Caco-2 (cell line): ENCODE results near the gene ANKFY1. TPM values are rescaled to one million over a fixed set of nuclear protein-coding genes. Genes with fewer than 3 reads are reported as not detected.

Experiments
- BruUV-seq: library from RNA; stranded (reverse); fragments of 400-500 nt; replicated peaks from 2 replicates; lab custom pipeline; 2021; lab: Mats Ljungman, UMichigan
- CTCF ChIA-PET: fragments of 300-600 bp; sonication (Branson Sonifier 250); formaldehyde crosslinking; loops from one replicate; lab custom pipeline; 2022; ENCODE audit warnings: antibody characterized with exemption; lab: Charles Lee
- POLR2A ChIA-PET: fragments of 300-600 bp; sonication (Branson Sonifier 250); formaldehyde crosslinking; loops from one replicate; lab custom pipeline; 2022; ENCODE audit warnings: antibody characterized with exemption; lab: Charles Lee
- DNase-seq, 2 experiments: peaks; one replicate each; pipeline versions ENCODE4 v3.0.0 to v3.0.0-alpha.2; 2020 to 2022
- H3K27me3 ChIP-seq: replicated peaks from 2 replicates; pipeline ENCODE4 v1.6.0; 2011; ENCODE audit warnings: low read length; ENCODE audit not compliant: control insufficient read depth, insufficient read depth
- H3K36me3 ChIP-seq: 2 replicates; pipeline ENCODE4 v1.5.1; 2011; ENCODE audit warnings: low read length; ENCODE audit not compliant: control insufficient read depth, insufficient read depth
- H3K4me1 ChIP-seq: fragments of 250-450 bp; sonication (Bioruptor Pico); 2 replicates; pipeline ENCODE4 v1.5.1; 2020; ENCODE audit warnings: mild to moderate bottlenecking
- H3K4me3 ChIP-seq: 2 replicates; pipeline ENCODE4 v1.5.1; 2011; ENCODE audit warnings: low read depth, mild to moderate bottlenecking, control low read depth, low read length
- H3K9me3 ChIP-seq: fragments of 250-450 bp; sonication (Bioruptor Pico); 2 replicates; pipeline ENCODE4 v1.5.1; 2020; ENCODE audit warnings: mild to moderate bottlenecking, moderate library complexity
- H3K27ac Mint-ChIP-seq: one replicate; pipeline ENCODE4 v1.8.0; 2022; ENCODE audit warnings: mixed read lengths; ENCODE audit not compliant: unreplicated experiment
- H3K27me3 Mint-ChIP-seq: one replicate; pipeline ENCODE4 v1.8.0; 2022; ENCODE audit warnings: mixed read lengths; ENCODE audit not compliant: insufficient read depth, unreplicated experiment
- H3K36me3 Mint-ChIP-seq: one replicate; pipeline ENCODE4 v1.8.0; 2022; ENCODE audit warnings: mild to moderate bottlenecking, mixed read lengths; ENCODE audit not compliant: insufficient read depth, unreplicated experiment
- H3K4me1 Mint-ChIP-seq: one replicate; pipeline ENCODE4 v1.8.0; 2022; ENCODE audit warnings: low read depth, mixed read lengths; ENCODE audit not compliant: unreplicated experiment
- H3K4me3 Mint-ChIP-seq: one replicate; pipeline ENCODE4 v1.8.0; 2022; ENCODE audit warnings: mild to moderate bottlenecking, moderate library complexity, mixed read lengths; ENCODE audit not compliant: unreplicated experiment
- H3K9me3 Mint-ChIP-seq: one replicate; pipeline ENCODE4 v1.8.0; 2022; ENCODE audit warnings: mixed read lengths; ENCODE audit not compliant: unreplicated experiment
- intact Hi-C: fragments of 100-400 bp; cut with micrococcal nuclease; formaldehyde crosslinking; loops from one replicate; pipeline ENCODE4 v1.10.0; 2022; ENCODE audit not compliant: unreplicated experiment
- total RNA-seq: library from RNA; stranded (reverse); gene quantifications from 2 replicates; pipeline ENCODE4 v1.2.3, GENCODE V29; 2022
- TF ChIP-seq, protein P1 (sequence below), 2 experiments: fragments of 200-600 bp in 1 of 2; IDR thresholded peaks; 1 replicate in 1 of 2; 2 replicates in 1 of 2; pipeline versions ENCODE4 v1.5.1 to v1.8.0; 2011 to 2022; ENCODE audit warnings: antibody characterized with exemption in 1 of 2, control low read depth in 1 of 2, inconsistent platforms in 1 of 2, low read depth in 1 of 2, low read length in 1 of 2, mild to moderate bottlenecking in 1 of 2, moderate library complexity in 1 of 2; ENCODE audit not compliant: insufficient read depth in 1 of 2, severe bottlenecking in 1 of 2, unreplicated experiment in 1 of 2

ANKFY1 gene
- total RNA-seq, 1 experiment from 2014 or later = 25.0 TPM

DNA sequence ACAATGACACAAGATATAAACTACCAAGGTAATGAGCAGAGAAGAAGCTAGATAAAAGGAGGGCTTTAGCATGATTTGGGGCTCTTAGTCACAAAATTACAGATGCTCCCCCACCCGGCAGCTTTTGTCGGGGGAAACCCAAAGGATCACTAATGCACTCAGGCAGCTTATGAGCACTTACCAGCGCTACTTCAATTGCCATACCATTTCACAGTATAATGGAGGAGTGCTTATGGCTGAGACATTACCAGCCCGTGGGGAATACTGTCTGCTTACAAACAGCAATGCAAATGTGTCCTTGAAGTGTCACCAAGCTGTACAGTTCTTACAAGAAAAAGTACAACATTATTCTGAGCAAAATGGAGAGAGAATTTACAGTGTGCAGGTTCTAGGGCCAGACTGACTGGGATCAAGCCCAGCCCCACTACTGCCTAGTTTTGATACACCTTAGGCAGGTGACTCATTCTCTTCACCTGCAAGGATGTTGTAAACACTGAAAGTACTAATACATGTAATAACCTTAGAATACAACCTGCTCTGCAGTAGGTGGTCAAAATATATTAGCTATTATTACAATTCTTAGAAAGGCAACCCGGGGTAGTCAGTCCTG is 16.3 kb downstream of the ANKFY1 start:
- no peak overlapping the region for H3K4me3 ChIP-seq
- peaks cover 29% of the 10 kb centered on the region for H3K4me1 Mint-ChIP-seq
- ChIA-PET POLR2A (no interaction called here), CTCF (interaction anchor here (0.9 to 2.0 kb wide), 3 partner anchors 18 to 48 kb away, joined by 3 to 6 read pairs (median 5); no protein-coding TSS in a partner anchor)
- BruUV-seq = TSS peak; percentile 59
- no peaks in the 10 kb centered on the region for H3K36me3 ChIP-seq
- peak overlapping the region; percentile 92 for H3K27ac Mint-ChIP-seq
- peaks cover 11% of the 10 kb centered on the region for H3K36me3 Mint-ChIP-seq
- peak overlapping the region; percentile 64 for H3K4me3 Mint-ChIP-seq
- H3K9me3 Mint-ChIP-seq = no peaks in the 10 kb centered on the region
- H3K27me3 Mint-ChIP-seq = no peaks in the 10 kb centered on the region
- no peaks in the 10 kb centered on the region for H3K27me3 ChIP-seq
- peaks cover 30% of the 10 kb centered on the region for H3K4me1 ChIP-seq
- H3K9me3 ChIP-seq = no peaks in the 10 kb centered on the region
- TF ChIP-seq, protein P1, sequence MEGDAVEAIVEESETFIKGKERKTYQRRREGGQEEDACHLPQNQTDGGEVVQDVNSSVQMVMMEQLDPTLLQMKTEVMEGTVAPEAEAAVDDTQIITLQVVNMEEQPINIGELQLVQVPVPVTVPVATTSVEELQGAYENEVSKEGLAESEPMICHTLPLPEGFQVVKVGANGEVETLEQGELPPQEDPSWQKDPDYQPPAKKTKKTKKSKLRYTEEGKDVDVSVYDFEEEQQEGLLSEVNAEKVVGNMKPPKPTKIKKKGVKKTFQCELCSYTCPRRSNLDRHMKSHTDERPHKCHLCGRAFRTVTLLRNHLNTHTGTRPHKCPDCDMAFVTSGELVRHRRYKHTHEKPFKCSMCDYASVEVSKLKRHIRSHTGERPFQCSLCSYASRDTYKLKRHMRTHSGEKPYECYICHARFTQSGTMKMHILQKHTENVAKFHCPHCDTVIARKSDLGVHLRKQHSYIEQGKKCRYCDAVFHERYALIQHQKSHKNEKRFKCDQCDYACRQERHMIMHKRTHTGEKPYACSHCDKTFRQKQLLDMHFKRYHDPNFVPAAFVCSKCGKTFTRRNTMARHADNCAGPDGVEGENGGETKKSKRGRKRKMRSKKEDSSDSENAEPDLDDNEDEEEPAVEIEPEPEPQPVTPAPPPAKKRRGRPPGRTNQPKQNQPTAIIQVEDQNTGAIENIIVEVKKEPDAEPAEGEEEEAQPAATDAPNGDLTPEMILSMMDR (IDR thresholded peaks at IDR 0.05; ENCODE audit: insufficient read depth in 1 of 2, low read depth in 1 of 2, low read length in 1 of 2, severe bottlenecking in 1 of 2, unreplicated experiment in 1 of 2) = no peak
- DNase-seq = no peak
- intact Hi-C loops = no loop called here

GRCh38 chr17:4246674-4247073 is 17.1 kb downstream of the ANKFY1 start:
- intact Hi-C loops = no loop called here
- Mint-ChIP-seq H3K4me3 (no peak overlapping the region), H3K36me3 (peaks cover 11% of the 10 kb centered on the region), H3K27ac (peak overlapping the region; percentile 92), H3K4me1 (peaks cover 29% of the 10 kb centered on the region), H3K27me3 (no peaks in the 10 kb centered on the region), H3K9me3 (no peaks in the 10 kb centered on the region)
- TF ChIP-seq, protein P1 (IDR thresholded peaks at IDR 0.05; ENCODE audit: insufficient read depth in 1 of 2, low read depth in 1 of 2, low read length in 1 of 2, severe bottlenecking in 1 of 2, unreplicated experiment in 1 of 2) = no peak
- no peaks in the 10 kb centered on the region for H3K9me3 ChIP-seq
- no peaks in the 10 kb centered on the region for H3K36me3 ChIP-seq
- H3K4me3 ChIP-seq = no peak overlapping the region
- no TSS peak for BruUV-seq
- ChIA-PET CTCF (interaction anchor here (2.0 kb wide), 1 partner anchor 17 kb away, joined by 5 read pairs; no protein-coding TSS in a partner anchor), POLR2A (interaction anchor here (0.5 kb wide), 1 partner anchor 579 kb away, joined by 8 read pairs; no protein-coding TSS in a partner anchor)
- DNase-seq = no peak
- no peaks in the 10 kb centered on the region for H3K27me3 ChIP-seq
- peaks cover 38% of the 10 kb centered on the region for H3K4me1 ChIP-seq

DNA sequence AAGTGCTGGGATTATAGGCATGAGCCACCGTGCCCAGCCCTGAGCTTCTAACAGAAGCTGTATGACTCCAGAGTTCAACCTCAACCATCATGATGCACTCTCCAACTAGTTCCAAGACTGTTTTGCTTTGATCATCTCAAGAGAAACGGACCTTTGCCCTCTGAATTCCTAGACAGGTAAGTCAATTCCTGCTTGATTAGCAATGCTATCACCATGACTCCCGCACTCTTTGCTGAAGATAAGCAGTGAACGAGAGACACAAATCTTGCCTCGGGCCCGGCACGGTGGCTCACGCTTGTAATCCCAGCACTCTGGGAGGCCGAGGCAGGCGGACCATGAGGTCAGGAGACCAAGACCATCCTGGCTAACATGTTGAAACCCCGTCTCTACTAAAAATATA is 22.2 kb downstream of the ANKFY1 start:
- Histone ChIP-seq H3K9me3 (no peaks in the 10 kb centered on the region), H3K27me3 (no peaks in the 10 kb centered on the region), H3K4me3 (no peak overlapping the region), H3K4me1 (peaks cover 24% of the 10 kb centered on the region), H3K36me3 (no peaks in the 10 kb centered on the region)
- H3K27me3 Mint-ChIP-seq = no peaks in the 10 kb centered on the region
- H3K36me3 Mint-ChIP-seq = peaks cover 16% of the 10 kb centered on the region
- TF ChIP-seq, protein P1 (IDR thresholded peaks at IDR 0.05; ENCODE audit: insufficient read depth in 1 of 2, low read depth in 1 of 2, low read length in 1 of 2, severe bottlenecking in 1 of 2, unreplicated experiment in 1 of 2) = no peak
- no TSS peak for BruUV-seq
- peak overlapping the region; percentile 83 for H3K27ac Mint-ChIP-seq
- peaks cover 16% of the 10 kb centered on the region for H3K4me1 Mint-ChIP-seq
- intact Hi-C loops = no loop called here
- POLR2A ChIA-PET = interaction anchor here (0.5 kb wide), 1 partner anchor 142 kb away, joined by 5 read pairs; no protein-coding TSS in a partner anchor
- DNase-seq = peak; percentile 77 to 78
- peak overlapping the region; percentile 27 for H3K4me3 Mint-ChIP-seq
- CTCF ChIA-PET = no interaction called here
- H3K9me3 Mint-ChIP-seq = no peaks in the 10 kb centered on the region
